Activated gamma-delta T cell (primary cell): ENCODE measurements around the gene DGKH.
"Not testable (repeated sequence)": the region's sequence is repeated elsewhere in the genome, so short reads cannot be mapped to it uniquely, and the experiment has no call there.

Experiments
- DNase-seq: peaks from one replicate; lab custom pipeline; 2025; lab: John Stamatoyannopoulos, UW

Gene DGKH

DNA sequence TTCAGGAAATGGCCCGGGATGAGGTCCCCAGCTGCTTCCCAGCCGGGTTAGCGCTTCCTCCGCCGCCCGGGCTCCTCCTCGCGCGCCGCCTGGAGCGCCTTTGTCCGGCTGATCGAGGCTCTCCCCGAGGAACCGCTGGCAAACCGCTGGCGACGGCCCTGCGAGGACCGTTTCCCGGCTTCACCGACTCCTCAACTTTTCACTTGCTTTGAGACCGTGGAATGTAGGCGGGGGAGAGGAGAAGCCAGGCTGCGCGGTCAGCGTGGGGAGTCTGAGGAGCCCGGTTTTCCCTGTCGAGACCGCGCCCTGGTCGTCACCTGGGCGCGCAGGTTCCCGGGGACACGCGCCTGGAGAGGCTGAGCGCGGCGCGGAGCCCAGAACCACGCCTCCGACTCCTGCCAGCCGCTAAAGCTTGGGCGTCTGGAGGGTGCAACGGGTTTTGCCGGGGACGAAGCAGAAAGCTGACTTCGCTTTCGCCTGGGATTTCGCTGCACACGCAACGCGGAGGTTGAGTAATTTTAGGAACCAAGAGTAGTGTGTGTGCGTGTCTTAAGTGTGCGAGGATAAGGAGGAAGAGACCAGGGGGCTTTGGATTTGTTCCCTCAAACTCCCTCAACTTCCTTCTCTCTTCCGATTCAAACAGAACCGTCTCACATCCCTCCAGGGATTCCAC lies 7.3 kb upstream of the DGKH start:
- DNase-seq, result peak; percentile 9

DNA sequence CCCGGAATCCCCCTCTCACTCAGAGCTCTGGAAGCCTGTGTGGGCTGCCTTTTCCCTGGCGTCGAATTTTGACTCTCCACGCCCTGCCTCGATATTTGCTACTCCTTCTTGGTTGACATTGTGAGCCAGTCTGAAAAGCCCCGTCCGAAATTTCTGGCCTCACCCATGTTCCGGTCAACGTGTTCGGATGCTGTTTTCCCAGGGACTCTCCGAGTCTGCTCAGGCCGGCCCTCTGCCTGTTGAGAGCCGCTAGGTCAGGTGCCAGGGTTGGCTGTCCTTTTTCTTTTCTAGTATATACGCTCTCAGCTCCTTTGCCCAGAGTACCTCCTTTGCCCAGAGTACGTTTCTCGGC lies 6.8 kb upstream of the DGKH start:
- no peak for DNase-seq

DNA sequence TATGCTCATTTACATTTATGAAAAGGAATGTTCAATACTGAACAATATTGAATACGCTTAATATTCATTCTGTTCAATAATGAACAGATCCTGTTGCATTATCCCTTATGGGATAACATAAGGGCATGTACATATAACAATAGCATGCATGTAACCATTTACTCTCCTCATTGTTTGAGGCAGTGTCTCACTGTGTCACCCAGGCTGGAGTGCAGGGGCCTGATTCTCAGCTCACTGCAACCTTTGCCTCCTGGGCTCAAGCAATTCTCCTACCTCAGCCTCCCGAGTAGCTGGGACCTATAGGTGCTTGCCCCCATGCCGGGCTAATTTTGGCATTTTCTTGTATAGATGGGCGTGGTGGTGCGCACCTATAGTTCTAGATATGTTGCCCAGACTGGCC lies 4.8 kb upstream of the DGKH start:
- DNase-seq, result no peak

DNA sequence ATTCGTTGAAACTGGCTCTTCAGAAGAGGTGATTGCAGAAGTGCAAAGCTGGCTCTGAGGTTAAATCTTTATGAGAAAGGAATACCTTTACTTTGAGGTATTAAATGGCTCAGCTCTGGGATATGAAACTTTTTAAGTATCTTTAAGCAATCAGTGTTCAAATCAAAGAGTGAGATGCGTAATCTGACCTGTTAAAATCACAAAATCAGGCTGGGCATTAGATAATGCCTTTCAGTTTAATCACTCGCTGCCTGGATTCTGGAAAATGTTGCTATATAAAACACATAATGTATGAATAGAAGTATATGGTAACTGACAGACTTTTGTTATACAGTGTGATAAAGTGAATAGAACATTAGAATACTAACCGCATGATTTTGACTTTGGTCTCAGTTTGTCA lies 2.0 kb upstream of the DGKH start:
- no peak for DNase-seq

DNA sequence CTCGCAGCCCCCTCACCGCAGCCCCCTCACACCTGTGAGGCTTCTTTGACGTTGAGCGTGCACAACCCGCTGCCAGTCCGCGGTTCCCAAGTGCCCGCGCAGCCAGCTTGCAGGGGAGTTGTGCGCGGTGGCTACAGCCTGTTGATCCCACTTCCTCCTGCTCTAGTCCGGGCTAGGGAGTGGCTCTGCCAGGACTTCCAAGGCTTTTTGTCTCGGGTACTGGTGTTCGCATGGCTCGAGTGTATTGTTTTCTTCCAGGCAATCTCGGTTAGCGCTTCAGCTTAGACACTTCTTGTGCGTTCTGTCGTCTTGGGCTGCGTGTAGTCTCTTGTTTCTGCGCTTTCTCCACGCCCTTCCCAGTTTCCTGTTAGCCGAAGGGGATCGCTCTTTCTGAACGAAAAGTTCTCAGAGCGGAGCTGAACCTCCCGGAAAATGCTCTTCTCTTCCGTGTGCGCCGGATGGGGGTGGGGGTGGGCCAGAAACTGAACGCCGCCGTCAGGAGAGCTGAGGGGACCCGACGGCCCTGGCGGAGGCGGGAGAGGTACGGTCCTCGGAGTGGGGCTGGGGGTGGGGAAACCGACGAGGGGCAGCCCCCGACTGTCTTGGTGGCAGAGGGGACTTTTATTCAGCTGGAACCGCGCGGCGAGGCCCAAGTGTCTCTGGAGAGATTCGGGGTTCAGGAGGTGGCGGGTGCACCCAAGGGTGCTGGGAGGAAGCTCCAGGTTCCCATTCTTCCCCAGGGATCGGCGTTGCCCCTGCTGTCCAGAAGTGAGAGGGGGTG lies 697 bp upstream of the DGKH start:
- DNase-seq, result peak; percentile 7

DNA sequence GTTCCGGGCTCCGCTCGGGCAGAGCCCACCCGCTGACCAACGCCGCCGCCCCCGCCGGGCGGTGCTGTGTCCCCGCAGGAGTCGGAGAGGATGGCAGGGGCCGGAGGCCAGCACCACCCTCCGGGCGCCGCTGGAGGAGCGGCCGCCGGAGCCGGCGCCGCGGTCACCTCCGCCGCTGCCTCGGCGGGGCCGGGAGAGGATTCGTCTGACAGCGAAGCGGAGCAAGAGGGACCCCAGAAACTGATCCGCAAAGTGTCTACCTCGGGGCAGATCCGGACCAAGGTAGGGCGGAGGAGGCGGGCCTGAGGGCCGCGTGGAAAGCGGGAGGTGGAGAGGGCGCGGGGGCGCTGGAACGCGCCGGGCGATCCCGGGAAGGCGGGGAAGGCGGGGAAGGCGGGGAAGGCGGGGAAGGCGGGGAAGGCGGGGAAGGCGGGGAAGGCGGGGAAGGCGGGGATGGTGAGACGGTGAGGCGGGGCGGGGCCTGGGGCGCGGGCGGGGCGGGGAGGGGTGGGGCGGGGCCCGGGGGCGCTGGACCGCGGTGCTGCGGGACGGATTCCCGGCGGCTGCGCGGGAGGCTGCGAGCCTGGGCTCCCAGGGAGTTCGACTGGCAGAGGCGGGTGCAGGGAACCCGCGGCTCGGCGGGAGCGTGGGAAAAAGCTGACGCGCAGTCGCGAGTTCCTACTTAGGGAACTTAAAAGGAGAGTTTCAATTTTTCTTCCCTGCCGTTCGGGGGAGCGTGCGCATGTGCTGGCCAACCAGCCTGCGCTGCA lies 421 bp downstream of the DGKH start:
- peak; percentile 46 for DNase-seq

DNA sequence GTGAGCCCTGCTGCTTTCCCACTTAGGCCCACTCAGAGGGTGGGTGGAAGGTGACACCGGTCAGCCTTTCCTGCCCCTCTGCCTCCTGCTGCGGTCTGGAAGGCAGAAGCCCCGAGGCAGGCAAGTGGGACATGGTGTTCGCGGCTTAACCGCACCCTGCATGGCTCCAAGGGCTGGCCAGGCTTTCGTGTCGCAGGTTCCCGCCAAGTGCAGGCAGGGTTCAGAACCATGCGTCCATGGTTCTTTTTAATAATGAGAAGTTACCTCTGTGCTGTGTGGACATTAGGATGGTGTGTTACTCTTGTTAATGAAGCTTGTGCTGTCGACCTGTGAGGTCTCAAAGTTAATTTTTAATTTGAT lies 986 bp downstream of the DGKH start:
- DNase-seq, result no peak

DNA sequence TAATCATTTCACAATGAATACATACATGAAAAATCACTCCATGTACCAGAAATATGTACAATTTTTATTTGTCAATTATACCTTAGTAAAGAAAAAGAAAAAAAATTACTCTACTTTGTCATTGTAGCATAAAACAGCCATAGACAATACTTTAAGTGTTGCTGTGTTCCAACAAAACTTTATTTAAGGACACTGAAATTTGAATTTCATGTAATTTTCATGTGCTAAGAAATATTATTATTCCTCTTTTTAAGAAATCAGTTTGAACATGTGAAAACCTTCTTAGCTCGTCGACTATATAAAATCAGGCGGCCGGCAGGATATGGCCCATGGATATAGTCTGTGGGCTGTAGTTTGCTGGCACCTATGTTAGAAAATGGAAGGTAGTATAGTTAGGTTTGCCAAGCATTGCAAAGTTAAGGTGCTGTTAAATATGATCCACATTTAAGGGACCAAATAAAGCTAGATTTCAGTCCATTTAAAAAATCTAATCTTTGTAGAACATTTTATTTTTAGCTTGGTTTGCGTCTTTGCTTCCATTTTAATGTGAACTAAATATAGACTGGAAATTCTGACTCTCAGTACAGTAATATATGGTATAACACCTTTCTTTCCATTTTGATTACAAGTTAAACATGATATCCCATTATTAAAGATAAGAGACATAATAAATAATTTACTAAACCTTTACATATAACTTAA lies 6.5 kb downstream of the DGKH start:
- no peak for DNase-seq

DNA sequence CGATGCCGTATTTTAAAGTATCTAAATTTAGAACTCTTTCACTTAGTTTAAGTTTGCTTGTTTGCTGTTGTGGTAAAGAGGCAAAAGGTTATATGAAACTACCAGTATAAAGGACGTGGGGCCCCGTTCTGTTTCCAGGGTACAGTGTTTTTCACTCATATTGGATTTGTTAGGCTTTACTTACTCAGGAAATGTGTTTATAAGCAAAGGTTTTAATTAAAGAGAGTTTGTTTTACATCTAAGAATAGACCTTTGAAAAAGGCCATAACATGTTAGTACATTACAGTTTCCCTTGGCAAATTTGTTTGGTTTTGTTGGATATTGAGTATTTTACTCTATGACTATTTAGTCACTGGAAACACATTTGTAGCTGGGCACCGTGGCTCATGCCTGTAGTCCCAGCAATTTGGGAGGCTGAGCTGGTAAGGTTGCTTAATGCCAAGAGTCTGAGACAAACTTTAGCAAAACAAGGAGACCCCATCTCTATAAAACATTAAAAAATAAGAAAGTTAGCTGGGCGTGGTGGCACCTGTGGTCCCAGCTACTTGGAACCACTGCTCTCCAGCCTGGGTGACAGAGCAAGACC lies 7.1 kb downstream of the DGKH start:
- DNase-seq, result no peak

DNA sequence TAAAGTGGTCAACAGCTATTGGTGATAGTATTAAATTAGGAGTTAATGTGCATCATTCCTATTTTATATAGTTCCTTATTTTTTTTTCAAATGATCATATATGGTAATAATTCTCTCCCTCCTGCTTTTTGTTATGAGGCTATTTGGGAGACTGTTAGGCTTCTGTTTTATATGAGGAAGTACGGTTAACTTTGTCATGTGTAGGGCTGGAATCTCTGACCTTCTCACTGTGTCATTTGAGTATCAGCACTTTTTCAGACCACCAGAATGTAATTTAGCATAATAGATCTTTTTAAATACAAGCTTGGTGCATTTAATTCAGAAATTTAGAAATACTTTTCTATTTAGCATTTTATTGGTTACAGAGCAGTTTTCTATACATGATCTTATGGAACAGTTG lies 7.7 kb downstream of the DGKH start:
- no peak for DNase-seq

DNA sequence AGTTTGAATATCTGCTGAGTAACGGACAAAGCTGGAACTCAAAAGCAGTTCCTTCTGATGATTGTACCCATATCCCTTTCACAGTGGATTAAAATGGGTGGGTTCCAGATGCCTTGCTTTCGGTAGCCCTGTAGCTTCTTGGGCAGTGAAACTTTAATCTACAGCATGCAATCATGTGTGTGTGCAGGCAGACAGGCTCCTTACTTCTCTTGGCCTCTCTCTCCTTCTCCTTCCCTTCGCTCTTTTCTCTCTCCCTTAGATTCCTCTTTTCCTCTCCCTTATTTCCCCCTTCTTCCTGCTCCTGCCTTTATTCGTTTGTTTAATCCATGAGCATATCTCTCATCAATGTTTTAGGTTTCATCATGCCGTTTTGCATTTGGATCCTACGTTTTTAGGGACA lies 8.1 kb downstream of the DGKH start:
- no peak for DNase-seq

DNA sequence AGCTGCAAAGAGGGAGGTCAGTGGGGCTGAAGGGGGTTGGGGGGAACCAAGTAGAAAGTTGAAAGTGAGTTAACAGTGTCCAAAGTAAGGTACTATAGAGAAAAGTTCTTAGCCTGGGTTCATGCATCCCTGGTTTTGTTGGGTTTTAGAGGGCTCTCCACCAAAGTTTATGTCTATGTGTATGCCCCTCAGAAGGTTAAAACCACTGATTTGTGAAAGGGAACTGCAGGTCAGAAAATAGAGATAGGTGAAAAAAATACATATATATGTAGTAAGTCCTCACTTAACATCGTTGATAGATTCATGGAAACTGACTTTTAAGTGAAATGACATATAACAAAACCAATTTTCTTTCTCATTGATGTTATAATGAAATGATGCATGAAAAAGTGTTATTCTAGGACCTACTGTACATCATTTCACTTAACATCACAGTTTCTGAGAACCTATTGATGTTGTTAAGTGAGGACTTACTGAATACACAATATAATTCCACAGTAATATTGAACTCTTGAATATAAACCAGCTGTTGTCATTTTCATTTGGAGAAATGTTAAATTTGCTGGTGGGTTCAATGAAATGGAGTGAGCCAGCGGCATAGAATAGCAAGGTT lies 9.6 kb downstream of the DGKH start:
- DNase-seq, result no peak

DNA sequence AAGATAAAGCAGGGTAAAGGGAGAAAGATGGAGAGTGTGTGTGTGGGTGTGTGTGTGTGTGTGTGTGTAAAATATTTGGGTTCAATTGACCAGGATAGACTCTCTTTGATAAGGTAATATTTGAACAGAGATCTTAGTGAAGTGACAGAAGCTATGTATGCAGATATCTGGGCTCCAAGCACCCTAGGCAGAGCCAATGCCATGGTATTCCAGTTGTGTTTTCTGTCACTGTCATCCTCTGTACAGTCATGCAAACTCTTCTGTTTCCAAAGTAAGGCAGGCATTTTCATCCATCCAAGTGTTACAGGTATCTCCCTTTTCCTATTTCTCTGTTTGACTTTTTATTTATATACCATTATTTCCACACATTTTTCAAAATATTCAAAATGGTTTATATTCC lies 13.5 kb downstream of the DGKH start:
- no peak for DNase-seq

DNA sequence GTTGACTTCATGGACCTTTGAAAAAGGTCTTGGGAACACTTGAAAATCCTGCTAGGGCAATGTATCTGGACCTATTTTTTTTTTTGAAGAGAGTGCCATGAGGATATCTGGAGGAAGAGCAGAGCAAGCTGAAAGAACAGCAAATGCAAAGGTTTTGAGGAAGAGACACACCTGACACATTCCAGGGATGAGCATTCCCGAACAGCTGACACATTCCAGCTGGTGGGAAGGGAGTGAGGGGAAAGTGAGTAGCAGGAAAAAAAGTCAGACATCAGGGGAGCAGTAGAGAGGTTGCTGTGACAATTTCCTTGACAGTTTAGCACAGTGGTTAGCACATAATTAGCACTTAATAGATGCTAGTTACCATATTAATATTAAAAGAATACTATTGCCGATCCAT lies 14.7 kb downstream of the DGKH start:
- DNase-seq, result no peak

DNA sequence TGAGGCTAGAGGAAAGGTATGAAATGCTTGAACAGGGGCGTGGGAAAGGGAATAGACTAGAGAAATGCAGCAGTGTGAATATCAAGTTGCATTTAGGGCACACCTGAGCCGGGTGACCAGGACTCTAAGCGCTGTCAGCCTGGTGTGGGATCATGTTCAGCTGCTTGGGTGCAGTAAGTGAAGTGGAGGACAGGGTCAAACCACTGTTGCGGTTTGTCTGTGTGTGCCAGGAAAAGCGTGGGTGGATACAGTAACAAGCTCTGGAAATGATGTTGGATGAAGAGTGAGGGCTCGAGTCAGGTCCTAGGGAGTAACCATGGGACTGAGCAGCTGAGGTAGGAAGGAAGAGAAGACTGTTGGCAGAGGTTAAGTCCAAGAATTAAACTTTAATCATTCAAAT lies 15.8 kb downstream of the DGKH start:
- no peak for DNase-seq

DNA sequence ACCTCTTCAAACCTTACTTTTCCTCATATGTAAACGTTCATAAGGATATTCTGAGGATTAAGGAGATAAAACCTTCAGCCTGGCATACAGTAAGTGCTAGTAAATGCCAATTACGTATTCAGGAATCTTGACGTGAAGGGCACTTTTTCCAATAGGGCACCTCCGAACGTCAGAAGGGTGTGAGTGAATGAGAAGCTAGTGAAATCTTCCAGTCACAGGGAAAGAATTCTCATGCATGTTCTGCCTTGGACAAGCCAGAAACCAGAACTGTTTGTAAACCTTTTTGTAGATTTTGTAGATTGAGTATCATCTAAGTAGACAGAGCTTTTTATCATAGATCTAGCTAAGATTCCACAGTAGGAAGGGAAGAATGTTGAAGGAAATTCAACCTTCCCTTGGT lies 16.5 kb downstream of the DGKH start:
- no peak for DNase-seq

DNA sequence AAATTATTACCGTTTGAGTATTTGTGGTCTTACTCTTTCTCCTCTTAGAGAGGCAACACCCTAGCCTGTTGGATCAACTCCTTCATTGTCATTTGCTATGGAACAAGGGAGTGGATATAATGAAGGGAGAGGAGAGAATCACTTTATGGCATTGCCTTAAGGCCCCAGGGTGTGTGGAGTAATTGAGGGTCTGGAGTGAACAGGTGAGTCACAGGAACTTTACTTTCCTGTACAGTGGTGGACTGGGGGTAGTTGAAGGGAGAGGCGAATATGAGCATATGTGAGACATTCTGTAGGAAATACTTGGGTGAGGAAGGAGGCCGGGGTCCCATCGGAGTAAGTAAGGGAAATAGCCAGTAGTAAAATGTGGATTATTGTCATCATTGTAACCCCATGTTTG lies 17.0 kb downstream of the DGKH start:
- DNase-seq, result no peak

DNA sequence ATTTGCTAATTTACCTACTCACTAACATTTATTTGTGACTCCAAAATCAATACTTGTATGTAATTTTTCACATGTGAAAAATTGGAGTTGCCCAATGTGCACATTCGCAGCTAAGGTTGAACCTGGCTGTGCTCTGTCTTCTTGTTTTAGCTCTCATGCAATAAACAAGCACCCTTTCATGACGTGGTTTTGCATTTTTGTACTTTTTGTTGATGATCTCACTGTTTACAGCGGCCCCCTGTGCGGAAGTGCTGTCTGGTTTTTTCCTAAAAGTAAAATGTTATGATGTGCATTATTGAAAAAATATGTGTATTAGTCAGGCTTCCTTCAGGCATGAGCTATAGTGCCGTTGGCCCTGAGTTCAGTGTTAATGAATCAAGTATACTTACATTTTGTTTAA lies 18.1 kb downstream of the DGKH start:
- DNase-seq, result no peak

DNA sequence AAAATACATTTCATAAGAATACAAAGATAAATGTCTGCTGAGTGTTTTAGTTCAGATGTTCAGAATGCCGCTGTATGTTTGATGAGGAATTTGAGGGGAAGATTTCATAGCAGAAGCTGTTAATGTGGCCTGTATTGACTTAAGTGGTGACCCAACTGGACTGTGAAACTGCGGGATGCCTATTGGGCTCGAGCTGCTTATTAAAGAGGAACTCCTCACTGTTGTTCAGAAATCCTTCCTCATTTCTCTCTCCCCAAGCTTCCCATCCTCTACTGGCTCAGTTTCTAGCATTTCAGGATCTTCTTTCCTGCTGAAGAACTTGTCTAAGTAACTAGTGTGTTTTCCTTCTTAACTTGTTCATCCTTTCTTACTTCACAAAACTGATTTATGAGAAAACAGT lies 20.4 kb downstream of the DGKH start:
- DNase-seq, result no peak

DNA sequence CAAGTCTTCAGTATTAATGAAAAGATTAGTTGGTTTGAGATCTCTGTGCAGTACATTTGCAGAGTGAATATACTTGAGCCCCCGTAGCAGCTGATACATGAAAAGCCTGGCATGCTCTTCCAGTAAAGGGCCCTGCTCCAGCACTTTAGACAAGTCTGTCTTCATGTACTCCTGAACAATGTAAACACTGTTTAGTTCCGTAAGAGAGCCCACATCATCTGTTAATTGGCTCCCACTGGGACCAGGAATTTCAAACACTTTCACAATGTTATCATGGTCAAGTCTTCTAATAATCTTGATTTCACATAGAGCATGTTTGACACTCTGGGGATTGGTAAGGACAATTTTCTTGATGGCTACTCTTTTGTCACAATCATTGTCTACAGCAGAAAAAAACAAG lies 22.2 kb downstream of the DGKH start:
- not testable (repeated sequence) for DNase-seq

DNA sequence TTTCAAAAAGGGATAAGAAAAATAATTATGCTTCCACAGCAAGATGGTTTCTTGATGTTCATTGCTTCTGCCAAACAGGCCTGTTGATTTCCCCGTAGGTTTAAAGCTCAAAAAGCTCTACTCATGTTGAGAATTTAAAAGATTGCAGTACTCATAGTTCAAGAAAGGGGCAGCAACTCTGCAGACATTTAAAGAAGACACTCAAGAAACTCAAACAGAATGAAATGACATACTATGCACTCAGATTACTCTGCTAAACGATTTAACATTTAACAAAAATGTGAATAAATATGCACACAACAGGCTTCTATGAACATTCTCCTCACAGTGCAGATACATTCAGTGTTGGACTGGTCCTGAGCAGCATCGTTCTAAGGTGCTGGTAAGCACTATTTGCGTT lies 22.7 kb downstream of the DGKH start:
- not testable (repeated sequence) for DNase-seq
